Hematopoietic multipotent progenitor cell treated with erythropoietin and hydrocortisone succinate and interleukin-3 and kit ligand, for 17 days (in vitro differentiated cells): Measurements from ENCODE around the gene WRNIP1.

Experiments used
- DNase-seq: peaks from one replicate; pipeline ENCODE4 v3.0.0-alpha.2; 2015; ENCODE audit warnings: low spot score

The WRNIP1 gene

DNA sequence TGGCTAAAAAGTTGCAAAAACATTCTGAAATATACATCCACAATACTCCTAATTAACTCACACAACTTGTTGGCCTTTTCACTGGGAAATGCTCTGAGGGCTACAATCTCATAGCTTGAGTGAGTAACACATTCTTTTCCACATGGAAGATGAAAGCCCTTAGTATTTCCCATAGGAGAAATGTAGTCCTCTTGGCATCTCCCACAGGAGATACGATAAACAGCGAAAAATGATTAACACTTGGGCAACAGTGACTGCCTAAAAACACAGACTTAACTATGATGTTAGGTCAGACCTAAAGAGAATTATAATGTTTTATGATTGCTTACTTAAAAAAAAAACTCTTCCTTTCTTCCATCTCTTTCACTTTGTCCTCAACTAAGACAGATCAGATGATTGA is 23.4 kb upstream of the WRNIP1 start:
- no peak for DNase-seq

DNA sequence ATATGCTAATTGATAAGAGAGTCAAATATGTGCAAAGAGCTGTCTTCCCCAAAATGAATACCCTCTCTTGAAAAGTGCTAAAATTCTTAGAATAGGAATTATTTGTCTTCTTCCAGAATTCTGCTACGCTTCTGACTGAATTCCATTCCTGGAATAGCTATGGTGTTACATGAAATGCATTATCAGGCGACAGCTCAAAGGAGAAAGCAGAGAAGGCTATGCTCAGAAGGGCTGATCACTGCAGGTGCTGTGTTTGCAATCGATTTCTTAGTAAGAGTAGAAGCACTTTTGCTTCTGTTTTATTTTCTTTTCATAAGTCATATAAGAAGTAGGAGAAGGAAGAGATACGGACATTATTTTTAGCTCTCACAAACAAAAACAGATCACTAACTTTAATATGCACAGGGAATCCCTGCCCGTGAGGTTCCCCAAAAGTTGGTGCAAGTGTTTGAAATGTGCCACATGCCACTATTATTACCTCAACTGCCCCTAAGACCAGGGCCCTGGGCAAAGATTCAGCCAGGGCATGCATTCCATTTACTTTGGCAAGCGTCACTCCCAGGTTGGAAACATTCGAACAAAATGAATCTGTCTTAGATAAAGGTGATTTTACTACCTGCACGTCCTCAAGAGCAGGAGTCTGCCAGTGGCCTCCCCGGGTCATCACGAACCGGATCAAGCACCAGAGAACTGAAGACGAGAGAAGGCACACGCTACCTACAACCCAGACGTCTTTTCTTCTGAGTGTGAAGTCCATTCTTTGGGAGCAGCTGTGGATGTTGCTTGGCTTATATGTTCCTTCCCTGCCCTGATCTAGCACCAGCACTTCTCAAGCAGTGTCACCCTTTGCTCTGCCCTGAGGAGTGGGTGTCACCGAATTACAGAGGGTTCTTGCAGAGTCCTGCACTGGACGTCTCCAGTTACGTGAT is 21.6 kb upstream of the WRNIP1 start:
- no peak for DNase-seq

DNA sequence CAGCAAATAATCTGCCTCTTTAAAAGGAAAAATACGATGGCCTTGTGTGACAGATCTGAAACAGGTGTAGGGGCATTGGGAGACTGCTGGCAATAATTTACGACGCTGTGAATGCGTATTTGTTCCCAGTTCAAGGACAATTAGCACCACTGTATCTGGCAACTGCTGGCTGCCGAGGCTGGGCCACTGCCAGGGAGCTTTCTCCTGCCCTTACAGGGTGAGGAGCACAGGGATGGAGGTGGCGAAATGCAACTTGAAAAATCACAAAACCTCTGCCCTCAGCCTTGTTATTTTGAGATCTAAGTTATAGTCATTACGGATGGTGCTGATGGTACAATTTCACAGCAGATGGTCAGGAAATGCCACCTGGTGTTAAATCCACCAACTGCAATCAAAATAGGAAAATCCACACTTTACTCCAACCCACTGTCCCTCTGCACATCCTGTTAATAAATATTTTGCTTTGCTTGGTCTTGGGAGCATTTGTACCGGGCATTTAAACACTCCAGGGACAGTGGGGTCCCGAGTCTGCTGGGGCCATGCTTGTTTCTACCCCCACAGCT is 20.9 kb upstream of the WRNIP1 start:
- DNase-seq = no peak

DNA sequence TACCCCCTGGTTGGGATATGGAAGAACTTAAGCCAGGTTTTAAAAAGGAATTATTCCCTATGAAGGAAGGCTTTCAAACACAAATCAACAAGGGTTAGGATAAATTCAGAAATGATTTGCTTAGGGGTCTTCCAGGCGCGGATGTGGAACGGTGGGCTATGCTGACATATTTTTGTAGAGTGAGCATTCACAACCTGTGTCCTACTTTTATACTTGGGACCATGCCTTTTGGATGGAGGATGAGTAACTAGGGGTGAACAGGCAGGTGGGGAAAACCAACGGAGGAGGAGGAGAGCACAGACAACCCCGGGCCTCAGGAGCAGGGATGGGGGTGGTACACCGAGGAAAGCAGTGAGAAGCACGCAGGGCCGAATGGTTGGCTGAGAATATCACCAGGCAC is 20.4 kb upstream of the WRNIP1 start:
- no peak for DNase-seq

DNA sequence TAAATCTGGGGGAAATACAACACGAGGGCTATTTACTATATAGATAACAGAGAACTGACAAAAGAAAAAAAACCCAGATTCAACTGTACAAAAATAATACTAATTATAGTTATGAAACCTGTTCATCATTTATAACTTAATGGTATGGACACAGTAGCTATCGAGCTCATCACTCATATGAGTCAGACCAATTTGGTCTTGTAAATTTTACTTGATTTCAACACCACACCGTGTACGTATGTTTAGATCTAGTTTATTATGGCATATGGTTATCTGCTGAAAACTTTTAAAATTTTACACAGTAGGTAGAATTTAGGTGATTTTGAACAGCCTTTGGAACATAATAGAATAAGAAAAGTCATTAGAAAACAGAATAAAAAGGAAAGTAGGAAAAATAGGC is 19.9 kb upstream of the WRNIP1 start:
- DNase-seq = no peak

DNA sequence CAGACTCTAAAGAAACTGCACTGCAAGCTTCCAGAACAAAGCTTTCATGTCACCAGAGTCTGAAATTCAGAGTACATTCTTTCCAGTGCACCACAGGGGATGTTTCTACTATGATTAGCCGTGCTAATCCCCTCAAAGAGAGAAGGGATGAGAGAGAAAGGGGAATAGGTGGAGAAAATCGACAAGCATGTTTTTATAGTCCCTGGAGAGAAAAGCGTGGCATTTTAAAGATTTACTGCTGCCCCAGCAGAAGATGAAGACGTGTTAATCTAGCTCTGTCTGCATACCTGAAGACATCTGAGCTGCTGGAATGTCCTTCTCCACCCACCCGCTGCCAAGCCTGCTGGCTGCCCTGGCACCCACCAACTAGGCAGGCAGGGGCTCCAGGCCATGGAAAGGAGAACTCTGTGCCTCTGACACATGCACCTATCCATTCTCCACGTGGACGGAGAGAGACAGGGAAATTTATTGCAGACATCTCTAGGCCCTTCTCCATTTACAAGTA is 18.6 kb upstream of the WRNIP1 start:
- DNase-seq = no peak

DNA sequence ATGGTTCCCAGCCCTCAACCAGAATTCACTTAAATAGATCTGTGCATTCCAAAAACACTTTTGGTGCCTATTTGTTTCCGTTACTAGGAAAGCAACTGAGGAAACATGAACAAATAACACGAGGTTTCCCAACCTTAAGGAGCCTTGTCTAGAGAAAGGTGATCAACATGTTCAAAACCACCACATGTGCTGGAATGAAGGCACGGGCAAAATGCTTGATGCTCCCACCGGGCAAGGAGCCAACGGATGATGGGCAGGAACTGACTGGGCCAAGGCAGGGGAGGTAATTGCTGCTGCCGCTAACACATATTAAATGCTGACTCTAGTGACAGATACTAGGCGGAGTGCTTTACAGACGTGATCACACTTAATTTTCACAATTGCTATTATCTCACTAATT is 17.0 kb upstream of the WRNIP1 start:
- DNase-seq = no peak

DNA sequence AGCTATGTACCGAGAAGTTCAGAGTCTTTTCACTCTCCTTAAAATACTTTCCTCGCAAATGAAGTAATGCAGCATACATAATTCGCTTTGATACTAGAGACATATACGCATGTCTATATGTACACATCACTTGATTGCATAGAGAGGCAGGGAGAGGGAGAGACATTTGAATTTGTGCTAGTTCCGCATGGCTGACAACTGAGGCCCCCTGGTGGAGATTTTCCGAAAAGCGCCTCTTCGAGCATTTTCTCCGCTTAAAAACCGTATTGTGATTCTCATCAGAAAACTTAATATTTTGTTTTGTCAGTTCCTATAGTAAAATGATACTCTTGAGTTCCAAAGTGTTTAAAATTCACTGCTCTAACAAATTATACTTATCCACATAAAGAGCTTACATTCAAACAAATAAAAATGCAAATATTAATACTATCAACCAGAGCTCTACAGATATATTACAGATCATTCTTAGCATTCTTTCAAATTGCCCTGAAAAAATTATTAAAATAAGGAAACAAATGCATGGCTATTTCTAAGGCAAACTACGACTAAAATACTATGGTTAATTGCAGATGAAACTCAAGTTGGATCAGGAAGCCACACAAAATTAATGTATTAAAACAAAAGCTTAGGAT is 15.1 kb upstream of the WRNIP1 start:
- peak; percentile 74 for DNase-seq

DNA sequence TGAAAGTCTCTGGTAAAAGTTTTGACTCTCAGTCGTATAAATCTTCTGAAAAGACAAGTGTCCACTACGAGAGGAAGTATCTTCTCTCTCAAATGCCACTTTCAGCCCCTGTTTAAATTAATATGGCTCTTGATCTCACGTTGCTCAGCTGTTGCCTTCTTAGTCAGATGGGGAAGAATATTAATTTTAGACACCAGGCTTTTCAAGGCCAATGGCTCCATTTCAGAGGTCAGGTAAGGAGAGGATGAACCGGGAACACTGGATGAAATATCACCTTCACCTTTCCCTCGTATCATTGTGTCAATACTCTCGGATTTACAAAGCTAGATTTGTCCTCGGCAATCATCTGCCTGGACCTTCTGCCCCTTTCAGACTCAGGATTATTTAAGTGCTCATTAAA is 14.4 kb upstream of the WRNIP1 start, which contains the start of gene MYLK4:
Gene MYLK4, minus strand, starts transcription at position 91 of the 400 bp plus-strand sequence. CDS start 1,628 bp downstream, outside the sequence.
- no peak for DNase-seq

DNA sequence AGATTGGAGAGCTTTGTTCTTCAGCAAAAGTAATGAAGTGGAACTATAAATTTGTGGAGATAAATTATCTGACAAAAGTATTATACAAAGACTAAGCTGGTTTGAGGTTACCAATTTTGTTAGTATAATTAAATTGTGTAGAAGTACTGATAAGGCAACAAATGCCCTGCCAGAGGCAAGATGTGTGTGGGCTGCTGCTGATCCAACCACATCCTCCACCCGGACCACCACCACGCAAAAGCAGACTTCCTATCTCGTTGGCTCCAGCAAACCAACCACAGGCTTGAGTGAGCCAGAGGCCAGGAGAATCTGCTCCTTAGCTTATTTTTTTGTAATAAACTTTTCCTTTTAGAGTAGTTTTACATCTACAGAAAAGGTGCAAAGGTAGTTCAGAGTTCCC is 13.3 kb upstream of the WRNIP1 start:
- no peak for DNase-seq

DNA sequence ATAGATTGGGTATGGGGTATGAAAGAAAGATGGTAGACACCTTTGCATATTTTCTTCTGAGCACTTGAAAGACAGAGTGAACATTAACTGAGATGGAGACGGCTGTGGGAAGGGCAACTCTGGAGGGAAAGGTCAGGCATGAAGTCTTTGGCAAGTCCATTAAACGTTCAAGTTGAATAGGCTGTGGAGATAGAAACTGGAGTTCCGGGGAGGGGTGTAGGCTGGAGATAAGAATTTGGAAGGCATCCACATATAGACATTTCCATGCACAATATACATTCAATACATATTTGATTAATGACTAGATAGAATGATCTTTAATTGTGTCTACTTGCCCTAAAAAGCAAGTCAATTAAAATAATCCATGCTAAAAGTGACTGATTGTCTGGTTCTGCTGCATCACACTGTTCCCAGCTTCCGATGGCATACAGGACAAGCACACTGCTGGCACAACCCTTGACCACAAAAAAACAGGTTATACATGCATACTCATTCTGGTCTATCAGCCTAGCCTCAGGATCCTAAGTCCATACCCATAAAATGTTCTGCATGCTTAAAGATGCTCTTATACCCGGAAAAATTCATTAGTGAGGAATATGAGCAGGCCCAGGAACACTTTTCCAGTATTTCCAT is 12.6 kb upstream of the WRNIP1 start:
- no peak for DNase-seq

DNA sequence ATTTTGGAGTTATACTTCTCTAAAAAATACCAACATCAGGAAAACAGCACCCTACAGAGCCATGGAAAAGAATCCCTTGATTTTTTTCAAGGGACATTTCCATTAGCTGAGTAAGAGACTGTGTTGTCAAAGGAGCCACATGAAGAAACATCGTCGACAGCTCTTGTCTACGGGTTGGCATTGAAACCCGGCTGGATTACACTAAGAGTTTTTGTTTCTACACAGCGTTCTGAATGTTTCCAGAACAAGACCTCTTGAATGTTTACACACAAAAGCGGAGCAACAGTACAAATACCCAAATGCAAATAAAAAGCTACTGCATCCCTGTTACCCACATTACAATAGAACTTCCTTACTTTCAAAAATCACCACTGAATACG is 12.1 kb upstream of the WRNIP1 start:
- DNase-seq = no peak

DNA sequence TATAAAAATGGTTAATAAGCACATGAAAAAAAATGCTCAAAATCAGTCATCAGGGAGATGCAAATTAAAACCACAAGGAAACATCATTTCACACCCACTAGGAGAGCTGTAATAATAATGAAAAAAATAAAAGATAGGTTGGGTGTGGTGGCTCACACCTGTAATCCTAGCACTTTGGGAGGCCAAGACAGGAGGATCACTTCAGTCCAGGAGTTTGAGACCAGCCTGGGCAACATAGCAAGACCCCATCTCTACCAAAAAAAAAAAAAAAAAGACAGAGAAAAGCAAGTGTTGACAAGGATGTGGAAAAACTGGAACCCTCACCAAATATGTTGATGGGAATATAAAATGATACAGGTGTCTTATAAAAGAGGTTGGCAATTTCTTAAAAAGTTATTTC is 11.4 kb upstream of the WRNIP1 start:
- no peak for DNase-seq

DNA sequence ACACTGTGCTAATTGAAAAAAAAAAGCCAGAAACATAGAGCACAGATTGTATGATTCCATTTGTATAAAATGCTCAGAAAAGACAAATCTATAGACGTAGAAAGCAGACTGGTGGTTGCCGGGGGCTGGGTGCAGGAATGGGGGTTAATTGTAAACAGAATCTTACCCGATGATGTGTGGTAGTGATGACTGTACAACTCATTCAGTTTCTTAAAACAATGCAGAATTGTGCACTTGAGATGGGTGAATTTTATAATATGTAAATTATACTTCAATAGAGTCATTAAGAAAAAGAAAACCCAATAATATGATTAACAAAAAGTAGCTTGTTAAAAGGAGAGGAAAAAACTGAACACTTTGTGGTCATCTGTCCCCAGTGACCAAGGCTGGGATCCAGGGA is 10.8 kb upstream of the WRNIP1 start:
- no peak for DNase-seq

DNA sequence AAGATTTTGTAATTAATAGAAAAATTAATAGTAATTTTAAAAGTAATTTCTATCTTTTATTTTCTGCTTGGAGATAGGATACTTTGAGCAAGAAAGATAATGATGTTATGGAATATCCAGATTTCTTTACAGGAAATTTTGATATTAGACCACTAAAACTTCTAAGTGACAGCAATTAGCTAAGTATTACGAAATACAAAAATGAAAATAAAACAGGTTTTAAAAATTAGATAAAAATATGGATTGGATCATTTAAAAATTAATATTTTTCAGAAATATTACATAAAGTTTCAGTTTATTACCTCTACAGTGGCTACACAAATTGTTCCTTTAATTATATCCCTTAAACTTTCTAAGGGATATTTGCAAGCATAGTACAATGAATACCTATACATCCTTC is 10.3 kb upstream of the WRNIP1 start:
- no peak for DNase-seq

DNA sequence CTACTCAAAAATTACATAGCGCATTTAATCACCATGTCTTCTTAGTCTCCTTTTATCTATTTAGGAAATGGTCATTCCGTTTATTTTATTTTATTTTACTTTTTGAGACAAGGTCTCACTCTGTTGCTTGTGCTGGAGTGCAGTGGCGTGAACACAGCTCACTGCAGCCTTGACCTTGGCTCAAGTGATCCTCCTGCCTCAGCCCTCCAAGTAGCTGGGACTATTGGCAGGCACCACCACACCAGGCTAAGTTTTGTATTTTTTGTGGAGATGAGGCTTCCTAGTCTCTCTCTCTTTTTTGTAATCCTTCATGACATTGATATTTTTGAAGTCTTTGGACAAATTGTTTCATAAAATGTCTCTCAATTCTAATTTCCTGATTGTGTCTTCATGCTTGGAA is 9.7 kb upstream of the WRNIP1 start:
- DNase-seq = no peak

DNA sequence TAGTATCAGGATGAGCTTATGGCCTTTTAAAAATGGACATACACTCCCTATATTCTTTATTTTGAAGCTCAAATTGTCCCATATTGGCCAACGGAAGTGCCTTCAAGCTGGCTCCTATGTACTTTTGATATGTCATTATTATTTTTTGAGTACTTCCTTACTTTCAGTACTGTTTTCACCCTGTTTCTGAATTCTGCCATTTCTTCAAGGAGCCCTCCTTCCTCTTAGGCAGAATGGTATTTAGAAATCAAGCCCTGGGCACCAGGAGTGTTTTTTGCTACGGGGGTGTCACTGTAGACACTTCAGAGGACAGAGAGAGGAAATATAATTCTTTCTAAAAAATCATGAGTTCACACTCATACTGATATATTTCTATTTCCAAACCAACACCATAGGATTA is 9.0 kb upstream of the WRNIP1 start:
- no peak for DNase-seq

DNA sequence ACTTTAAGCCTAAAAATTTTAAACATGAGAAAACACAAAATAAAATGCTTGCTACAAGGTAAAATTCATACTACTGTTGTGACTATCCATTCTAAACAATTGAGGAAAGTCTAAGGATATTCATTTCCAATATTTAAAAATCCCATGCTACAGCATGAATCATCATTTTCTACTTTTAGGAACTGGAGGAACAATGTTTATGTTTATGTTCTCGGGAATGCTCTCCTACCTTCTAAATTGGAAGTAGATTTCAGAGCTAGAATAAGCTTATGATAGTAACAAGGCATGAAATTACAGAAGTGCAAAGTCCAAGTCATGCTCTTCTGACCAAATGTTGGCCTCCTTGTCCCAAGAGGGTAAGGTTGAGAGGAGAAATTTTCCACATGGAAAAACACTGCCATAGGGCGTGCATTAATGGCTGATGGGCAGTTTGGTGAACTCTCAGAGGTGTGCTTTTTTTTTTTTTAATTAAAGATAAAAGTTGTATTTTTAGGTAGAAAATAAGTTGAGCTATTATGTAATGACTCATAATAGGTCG is 8.4 kb upstream of the WRNIP1 start:
- DNase-seq = no peak

DNA sequence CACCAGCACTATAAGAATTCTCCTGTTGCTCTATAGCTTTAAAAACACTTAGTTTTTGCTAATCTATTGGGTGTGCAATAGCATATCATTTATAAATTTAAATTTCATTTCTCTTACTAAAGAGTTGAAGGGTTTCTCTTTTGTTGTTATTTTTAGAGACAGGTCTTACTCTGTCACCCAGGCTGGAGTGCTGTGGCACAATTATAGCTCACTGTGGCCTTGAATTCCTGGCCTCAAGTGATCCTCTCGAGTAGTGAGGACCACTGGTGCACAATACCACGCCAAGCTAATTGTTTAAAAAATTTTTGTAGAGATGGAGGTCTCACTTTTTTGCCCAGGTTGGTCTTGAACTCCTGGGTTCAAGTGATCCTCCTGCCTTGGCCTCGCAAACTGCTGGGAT is 6.2 kb upstream of the WRNIP1 start:
- no peak for DNase-seq

DNA sequence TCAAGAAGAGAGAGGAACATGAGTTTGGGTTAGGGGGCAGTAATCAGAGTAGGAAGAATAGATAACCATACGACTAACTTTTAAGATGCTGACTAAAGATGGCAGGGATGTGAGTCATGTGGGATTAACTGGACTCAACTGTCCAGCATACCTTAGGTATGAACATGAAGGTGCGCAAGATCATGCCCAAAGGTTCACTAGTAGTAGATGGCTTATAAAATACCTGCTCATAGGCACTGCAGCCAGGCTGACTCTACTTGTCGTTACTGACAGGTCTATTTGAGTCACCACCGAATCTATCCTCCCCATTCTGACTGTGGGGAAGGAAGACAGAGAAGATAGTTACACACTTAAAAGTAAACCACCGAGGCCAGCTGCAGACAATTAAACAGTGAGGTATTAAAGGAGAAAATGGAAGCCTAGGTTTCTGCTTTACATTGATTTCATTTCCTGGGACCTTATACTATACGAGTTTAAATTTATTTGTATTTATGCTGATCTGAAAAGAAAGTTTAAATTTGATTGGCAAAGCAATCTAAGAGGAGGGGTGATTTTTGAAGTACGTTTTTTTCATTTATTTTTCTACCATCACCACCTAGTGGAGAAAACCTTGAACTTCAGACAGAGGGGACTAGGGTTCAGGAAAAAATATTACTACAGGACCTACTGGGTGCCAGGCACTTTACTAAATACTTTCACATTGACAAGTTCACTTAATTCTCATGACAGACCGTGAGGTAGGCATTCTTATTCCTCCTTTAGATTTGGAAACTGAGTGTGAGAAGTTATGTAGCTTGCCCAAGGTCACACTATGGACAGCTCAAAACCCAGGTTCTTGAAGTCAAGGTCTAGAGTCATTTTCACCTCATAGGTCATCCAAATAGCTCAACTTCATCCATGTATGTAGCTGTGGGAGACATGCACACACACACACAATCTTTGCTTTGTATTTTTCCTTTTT is 4.0 kb upstream of the WRNIP1 start:
- peak; percentile 52 for DNase-seq

DNA sequence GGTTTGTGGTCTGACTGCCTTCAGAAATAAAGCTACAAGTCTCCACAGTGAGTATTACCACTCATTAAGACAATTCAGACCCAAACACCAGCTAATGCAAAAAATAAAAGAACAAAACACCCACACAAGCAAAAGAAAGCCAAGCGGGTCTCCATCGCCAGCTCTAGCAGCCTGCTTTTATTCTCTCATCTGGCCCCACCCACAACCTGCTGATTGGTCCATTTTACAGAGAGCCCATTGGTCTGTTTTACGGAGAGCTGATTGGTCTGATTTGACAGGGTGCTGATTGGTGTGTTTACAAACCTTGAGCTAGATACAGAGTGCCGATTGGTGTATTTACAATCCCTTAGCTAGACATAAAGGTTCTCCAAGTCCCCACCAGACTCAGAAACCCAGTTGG is 2.3 kb upstream of the WRNIP1 start:
- DNase-seq = peak; percentile 40
